HepG2 (cell line): ENCODE results near the gene MEGF11. TPM values are rescaled to one million over a fixed set of nuclear protein-coding genes. Genes with fewer than 3 reads are reported as not detected.

Experiments
- ATAC-seq: fragments of 200-7000 bp; cut with Tn5 transposase; 3 replicates; pipeline ENCODE4 v1.9.1; 2020; ENCODE audit warnings: mild to moderate bottlenecking, moderate library complexity
- BruUV-seq: library from RNA; stranded (reverse); fragments of 400-500 nt; replicated peaks from 2 replicates; lab custom pipeline; 2021; lab: Mats Ljungman, UMichigan
- CTCF ChIA-PET: fragments of 300-600 bp; formaldehyde crosslinking; extraction: SDS; loops from one replicate; lab custom pipeline; 2021; ENCODE audit warnings: low total read pairs, inconsistent platforms, low intra/inter-chr PET ratio; lab: Yijun Ruan, JAX
- POLR2A ChIA-PET: fragments of 350-600 bp; sonication (Branson Sonifier 250); formaldehyde crosslinking; loops from one replicate; lab custom pipeline; 2020; ENCODE audit warnings: antibody characterized with exemption, inconsistent platforms; lab: Yijun Ruan, JAX
- DNase-seq: peaks from one replicate; pipeline ENCODE4 v3.0.0-alpha.2; 2015; ENCODE audit warnings: low spot score
- FAIRE-seq: peaks from 3 replicates; lab custom pipeline; 2011; peaks lifted over from hg19 to GRCh38; lab: Jason Lieb, UNC
- H2AFZ ChIP-seq: one replicate; pipeline ENCODE4 v1.6.1; 2011; ENCODE audit warnings: low read length, inconsistent platforms
- H3K27ac ChIP-seq: fragments of 300-600 bp; 3 replicates; pipeline ENCODE4 v1.8.0; 2011; ENCODE audit warnings: mixed run types, mild to moderate bottlenecking, mixed read lengths, low read length, inconsistent platforms; ENCODE audit not compliant: insufficient read depth; ENCODE audit errors: extremely low read length
- H3K27me3 ChIP-seq, 2 experiments: fragments of 200-600 bp in 1 of 2; 2 replicates in 1 of 2; 3 replicates in 1 of 2; pipeline versions ENCODE4 v1.6.0 to v1.8.0; 2011; ENCODE audit warnings: low read length in 2 of 2, mild to moderate bottlenecking in 2 of 2, moderate library complexity in 2 of 2, inconsistent platforms in 1 of 2; ENCODE audit not compliant: insufficient read depth in 2 of 2, control insufficient read depth in 1 of 2
- H3K36me3 ChIP-seq, 2 experiments: fragments of 200-600 bp in 1 of 2; replicated peaks in 1 of 2; 2 replicates in 1 of 2; 3 replicates in 1 of 2; pipeline versions ENCODE4 v1.5.1 to v1.8.0; 2011; ENCODE audit warnings: low read length in 2 of 2, inconsistent platforms in 1 of 2; ENCODE audit not compliant: insufficient read depth in 2 of 2, control insufficient read depth in 1 of 2
- H3K4me1 ChIP-seq: 2 replicates; pipeline ENCODE4 v1.5.1; 2012; ENCODE audit warnings: low read length, inconsistent platforms; ENCODE audit not compliant: insufficient read depth
- H3K4me2 ChIP-seq: 2 replicates; pipeline ENCODE4 v1.6.0; 2011; ENCODE audit warnings: low read depth, low read length, inconsistent platforms
- H3K4me3 ChIP-seq, 3 experiments: fragments of 200-600 bp in 1 of 3; sonication (generic), shearing (Covaris generic) in 1 of 3; replicated peaks in 1 of 3; 2 replicates each; pipeline ENCODE4 v1.5.1; 2011 to 2016; ENCODE audit warnings: low read length in 3 of 3, inconsistent platforms in 2 of 3, low read depth in 2 of 3, mild to moderate bottlenecking in 2 of 3, control low read depth in 1 of 3, mixed read lengths in 1 of 3; ENCODE audit not compliant: insufficient read depth in 1 of 3
- H3K79me2 ChIP-seq: one replicate; pipeline ENCODE4 v1.6.1; 2011; ENCODE audit warnings: low read length, inconsistent platforms; ENCODE audit not compliant: insufficient read depth
- H3K9ac ChIP-seq: 2 replicates; pipeline ENCODE4 v1.6.0; 2011; ENCODE audit warnings: mild to moderate bottlenecking, low read depth, low read length, inconsistent platforms; ENCODE audit not compliant: insufficient read depth
- H3K9me3 ChIP-seq: 2 replicates; pipeline ENCODE4 v1.5.1; 2012; ENCODE audit warnings: mild to moderate bottlenecking, low read length
- H4K20me1 ChIP-seq: 2 replicates; pipeline ENCODE4 v1.6.0; 2011; ENCODE audit warnings: inconsistent platforms, mild to moderate bottlenecking, low read length, moderate library complexity; ENCODE audit not compliant: insufficient read depth
- EEA1 ChIP-seq: sonication (generic); formaldehyde crosslinking; IDR thresholded peaks from 2 replicates; pipeline ENCODE4 v1.5.1; 2020; ENCODE audit warnings: mild to moderate bottlenecking, missing genetic modification reagents, borderline replicate concordance
- NPAS2 ChIP-seq: sonication (generic); formaldehyde crosslinking; IDR thresholded peaks from 2 replicates; pipeline ENCODE4 v1.8.0; 2022; ENCODE audit warnings: mild to moderate bottlenecking, missing genetic modification reagents, borderline replicate concordance
- NRL ChIP-seq: sonication (generic); formaldehyde crosslinking; IDR thresholded peaks from 2 replicates; pipeline ENCODE4 v1.5.0; 2020; ENCODE audit warnings: missing genetic modification reagents, mild to moderate bottlenecking, moderate library complexity, borderline replicate concordance
- RARA ChIP-seq: IDR thresholded peaks from 2 replicates; pipeline ENCODE4 v1.6.1; 2016; ENCODE audit warnings: missing genetic modification reagents, missing compliant biosample characterization
- TCF12 ChIP-seq, 2 experiments: fragments of 450-650 bp in 1 of 2; sonication (generic) in 1 of 2; formaldehyde crosslinking in 1 of 2; IDR thresholded peaks; 2 replicates each; pipeline versions ENCODE4 v1.6.1 to v1.8.0; 2017 to 2022; ENCODE audit warnings: antibody characterized with exemption in 1 of 2, mild to moderate bottlenecking in 1 of 2, missing genetic modification reagents in 1 of 2, moderate library complexity in 1 of 2
- TGIF2 ChIP-seq: IDR thresholded peaks from 2 replicates; pipeline ENCODE4 v1.6.1; 2016; ENCODE audit warnings: control low read depth, missing compliant biosample characterization
- YEATS4 ChIP-seq: sonication (generic); formaldehyde crosslinking; IDR thresholded peaks from 2 replicates; pipeline ENCODE4 v1.4.0; 2020; ENCODE audit warnings: missing genetic modification reagents, borderline replicate concordance
- ZFP91 ChIP-seq: sonication (generic); formaldehyde crosslinking; IDR thresholded peaks from 2 replicates; pipeline ENCODE4 v1.9.0; 2022; ENCODE audit warnings: missing genetic modification reagents, mild to moderate bottlenecking, borderline replicate concordance
- ZNF17 ChIP-seq: sonication (generic); formaldehyde crosslinking; IDR thresholded peaks from 2 replicates; pipeline ENCODE4 v1.5.0; 2020; ENCODE audit warnings: mild to moderate bottlenecking, missing genetic modification reagents
- ZNF251 ChIP-seq: sonication (generic); formaldehyde crosslinking; IDR thresholded peaks from 2 replicates; pipeline ENCODE4 v1.9.0; 2021; ENCODE audit warnings: mild to moderate bottlenecking, missing genetic modification reagents
- ZNF296 ChIP-seq: sonication (generic); formaldehyde crosslinking; conservative IDR thresholded peaks from 2 replicates; pipeline ENCODE4 v1.5.0; 2020; ENCODE audit warnings: mild to moderate bottlenecking, missing genetic modification reagents
- ZNF749 ChIP-seq: sonication (generic); formaldehyde crosslinking; IDR thresholded peaks from 2 replicates; pipeline ENCODE4 v1.8.0; 2022; ENCODE audit warnings: mild to moderate bottlenecking, missing genetic modification reagents, moderate library complexity, borderline replicate concordance
- ZNF768 ChIP-seq: sonication (generic); formaldehyde crosslinking; IDR thresholded peaks from 2 replicates; pipeline ENCODE4 v1.4.0; 2020; ENCODE audit warnings: missing genetic modification reagents
- WGBS: methylation state at CpG from one replicate; pipeline ENCODE4 v1.1.6; 2017; ENCODE audit warnings: low lambda C conversion rate; 5-methylcytosine and 5-hydroxymethylcytosine counted together
- in situ Hi-C: cut with HindIII; loops from 2 replicates; pipeline ENCODE4 v1.10.0; 2017; ENCODE audit warnings: low pct_unique_long_range_greater_than_20kb; ENCODE audit not compliant: extremely low pct_ligation_motif_present
- intact Hi-C: fragments of 100-400 bp; cut with micrococcal nuclease; formaldehyde crosslinking; loops from one replicate; pipeline ENCODE4 v1.10.0; 2022; ENCODE audit not compliant: unreplicated experiment
- polyA plus RNA-seq, 8 experiments: library from polyadenylated mRNA; depleted of rRNA in 3 of 8; stranded (reverse) in 7 of 8; unstranded in 1 of 8; fragments of >200 nt; fragmentation: Illumina TruSeq in 4 of 8; extraction: Trizol in 4 of 8; gene quantifications; 2 replicates each; pipeline versions ENCODE4 v1.2.1 to v1.2.3, GENCODE V29; 2011 to 2016; ENCODE audit warnings: low read depth in 4 of 8, missing spikeins in 1 of 8, mixed read lengths in 1 of 8; ENCODE audit not compliant: insufficient read depth in 1 of 8
- total RNA-seq, 5 experiments: library from RNA; depleted of rRNA; stranded (reverse); fragments of >200 nt; fragmentation: Illumina TruSeq; extraction: Trizol; gene quantifications; 2 replicates each; pipeline ENCODE4 v1.2.3, GENCODE V29; 2016; ENCODE audit warnings: low read depth in 1 of 5
- TF ChIP-seq, protein P1 (sequence below): IDR thresholded peaks from 2 replicates; pipeline ENCODE4 v1.6.1; 2012; ENCODE audit warnings: low read length, improper control_type of control experiment

Gene MEGF11
- total and polyA plus RNA-seq, 2 of the 13 experiments (the other 11 are each of a cell fraction or from before 2014, with no cell fraction given) = not detected

DNA sequence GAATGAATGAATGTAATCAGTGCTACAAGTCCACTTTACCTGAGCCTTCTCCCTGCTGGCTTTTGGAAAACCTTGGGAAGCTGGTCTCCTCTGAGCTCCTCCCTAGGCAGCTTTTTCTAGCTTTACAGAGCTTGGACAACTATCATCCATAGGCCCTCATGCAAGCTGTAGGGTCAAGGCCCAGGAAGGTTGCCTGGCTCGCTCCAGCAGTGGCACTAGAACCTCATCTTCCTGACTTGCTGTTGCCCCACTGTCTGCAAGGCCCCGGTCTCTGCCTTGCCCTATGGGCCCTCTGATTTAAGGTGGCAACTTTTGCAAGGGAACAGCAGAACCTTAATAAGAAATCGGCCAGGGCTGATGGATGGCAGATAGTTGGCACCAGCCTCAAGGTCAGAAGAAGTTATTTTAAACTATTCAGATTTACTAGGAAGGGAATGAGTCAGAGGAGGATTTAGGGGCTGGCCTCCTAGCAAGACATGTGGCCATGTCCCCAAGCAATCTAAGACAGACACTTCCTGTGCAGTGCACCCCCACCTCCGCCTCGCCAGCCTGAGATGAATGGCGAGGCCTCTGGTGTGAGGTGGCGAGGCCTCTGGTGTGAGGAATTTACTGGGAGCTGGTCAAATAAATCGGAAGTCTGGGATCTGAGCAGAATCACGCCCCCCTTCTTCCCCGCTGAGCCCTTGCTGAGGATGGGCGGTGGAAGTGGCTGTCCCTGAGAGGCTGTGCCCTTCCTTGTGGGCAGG, 180.8 kb downstream of the MEGF11 start (continued):
- TF ChIP-seq NPAS2 (CRISPR knock-in tag) = no peak

GRCh38 chr15:66071921-66072295, 181.6 kb downstream of the MEGF11 start:
- 23% methylated on average over 4 of the region's 7 CpGs for WGBS

More at GRCh38 chr15:66071921-66072295, 181.6 kb downstream of the MEGF11 start:
- Histone ChIP-seq H3K27me3 (peaks cover 0 to 11% of the 10 kb centered on the region in 2 experiments; a peak in 2 of 5 replicates), H3K9me3 (no peaks in the 10 kb centered on the region), H3K4me1 (no peaks in the 10 kb centered on the region), H3K79me2 (no peaks in the 10 kb centered on the region), H2AFZ (no peak overlapping the region), H3K9ac (no peak overlapping the region), H3K4me2 (no peak overlapping the region), H3K27ac (no peak overlapping the region), H3K4me3 (no peak overlapping the region), H3K36me3 (no peaks in the 10 kb centered on the region), H4K20me1 (no peaks in the 10 kb centered on the region)
- ChIA-PET POLR2A (no interaction called here), CTCF (no interaction called here)
- BruUV-seq = no TSS peak
- no peak for FAIRE-seq
- in situ Hi-C loops (no loop called here), intact Hi-C loops (no loop called here)
- ATAC-seq = no peak
- no peak for DNase-seq
- no peak for TF ChIP-seq ZNF296 (CRISPR knock-in tag)
- TF ChIP-seq ZNF749 (CRISPR knock-in tag) = no peak
- no peak for TF ChIP-seq ZNF251 (CRISPR knock-in tag)
- no peak for TF ChIP-seq RARA (CRISPR knock-in tag)
- TF ChIP-seq EEA1 = no peak
- TF ChIP-seq TCF12 (IDR thresholded peaks at IDR 0.05) = no peak
- TF ChIP-seq TCF12 (CRISPR knock-in tag; IDR thresholded peaks at IDR 0.05) = no peak
- no peak for TF ChIP-seq ZNF17 (CRISPR knock-in tag)
- TF ChIP-seq NRL (CRISPR knock-in tag) = no peak
- TF ChIP-seq, protein P1, sequence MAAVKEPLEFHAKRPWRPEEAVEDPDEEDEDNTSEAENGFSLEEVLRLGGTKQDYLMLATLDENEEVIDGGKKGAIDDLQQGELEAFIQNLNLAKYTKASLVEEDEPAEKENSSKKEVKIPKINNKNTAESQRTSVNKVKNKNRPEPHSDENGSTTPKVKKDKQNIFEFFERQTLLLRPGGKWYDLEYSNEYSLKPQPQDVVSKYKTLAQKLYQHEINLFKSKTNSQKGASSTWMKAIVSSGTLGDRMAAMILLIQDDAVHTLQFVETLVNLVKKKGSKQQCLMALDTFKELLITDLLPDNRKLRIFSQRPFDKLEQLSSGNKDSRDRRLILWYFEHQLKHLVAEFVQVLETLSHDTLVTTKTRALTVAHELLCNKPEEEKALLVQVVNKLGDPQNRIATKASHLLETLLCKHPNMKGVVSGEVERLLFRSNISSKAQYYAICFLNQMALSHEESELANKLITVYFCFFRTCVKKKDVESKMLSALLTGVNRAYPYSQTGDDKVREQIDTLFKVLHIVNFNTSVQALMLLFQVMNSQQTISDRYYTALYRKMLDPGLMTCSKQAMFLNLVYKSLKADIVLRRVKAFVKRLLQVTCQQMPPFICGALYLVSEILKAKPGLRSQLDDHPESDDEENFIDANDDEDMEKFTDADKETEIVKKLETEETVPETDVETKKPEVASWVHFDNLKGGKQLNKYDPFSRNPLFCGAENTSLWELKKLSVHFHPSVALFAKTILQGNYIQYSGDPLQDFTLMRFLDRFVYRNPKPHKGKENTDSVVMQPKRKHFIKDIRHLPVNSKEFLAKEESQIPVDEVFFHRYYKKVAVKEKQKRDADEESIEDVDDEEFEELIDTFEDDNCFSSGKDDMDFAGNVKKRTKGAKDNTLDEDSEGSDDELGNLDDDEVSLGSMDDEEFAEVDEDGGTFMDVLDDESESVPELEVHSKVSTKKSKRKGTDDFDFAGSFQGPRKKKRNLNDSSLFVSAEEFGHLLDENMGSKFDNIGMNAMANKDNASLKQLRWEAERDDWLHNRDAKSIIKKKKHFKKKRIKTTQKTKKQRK = no peak
- no peak for TF ChIP-seq YEATS4
- no peak for TF ChIP-seq ZFP91 (CRISPR knock-in tag)
- TF ChIP-seq ZNF768 (CRISPR knock-in tag) = no peak
- no peak for TF ChIP-seq TGIF2
